ENCODE data around the gene SAMSN1. TPM values are rescaled to one million over a fixed set of nuclear protein-coding genes. Genes with fewer than 3 reads are reported as not detected.

SAMSN1 gene
- total RNA-seq, 1 experiment from 2014 or later: 2.8 TPM

GRCh38 chr21:14551741-14552140, 5.6 kb upstream of the SAMSN1 start:
- no CpG with 5 or more reads among the region's 2 CpGs for WGBS (ENCODE audit: extremely low coverage, insufficient read length, low lambda C conversion rate)
- Mint-ChIP-seq H3K36me3 (ENCODE audit: insufficient read depth in 1 of 3, low read depth in 3 of 3) (no peaks in the 10 kb centered on the region; a peak in 1 of 7 replicates), H3K27ac (no peak overlapping the region), H3K4me1 (peaks cover 10 to 12% of the 10 kb centered on the region in 2 experiments), H3K9me3 (no peaks in the 10 kb centered on the region), H3K27me3 (ENCODE audit: low read depth) (no peaks in the 10 kb centered on the region), H3K4me3 (no peak overlapping the region)
- Histone ChIP-seq H3K56ac (ENCODE audit: insufficient read length, low read depth, low read length) (no peak overlapping the region), H3K79me1 (ENCODE audit: insufficient read depth, low read depth, low read length, poor library complexity, severe bottlenecking) (no peaks in the 10 kb centered on the region), H3K4ac (ENCODE audit: low read depth, low read length) (no peak overlapping the region), H3K79me2 (ENCODE audit: insufficient read depth, low read length) (no peaks in the 10 kb centered on the region), H2AFZ (ENCODE audit: low read length) (no peak overlapping the region), H3K27ac (ENCODE audit: insufficient read length, low read depth, low read length) (no peak overlapping the region), H3K27me3 (ENCODE audit: insufficient read depth, low read length) (no peaks in the 10 kb centered on the region), H3K4me2 (ENCODE audit: insufficient read depth, insufficient read length, low read length) (no peak overlapping the region), H3K23me2 (ENCODE audit: insufficient read length, low read depth, low read length, poor library complexity, severe bottlenecking) (no peaks in the 10 kb centered on the region), H2BK20ac (ENCODE audit: low read depth, low read length, poor library complexity, severe bottlenecking) (no peak overlapping the region), H3K9ac (ENCODE audit: extremely low read depth, insufficient read length, low read length) (no peak overlapping the region), H2BK120ac (ENCODE audit: low read depth, low read length, poor library complexity, severe bottlenecking) (no peak overlapping the region), H2BK5ac (ENCODE audit: insufficient read length, low read length) (no peak overlapping the region), H4K5ac (ENCODE audit: insufficient read length, low read depth, low read length) (no peak overlapping the region), H3K9me3 (ENCODE audit: control insufficient read depth, low read depth, low read length) (no peaks in the 10 kb centered on the region), H2BK12ac (ENCODE audit: insufficient read length, low read depth, low read length) (no peak overlapping the region), H2BK15ac (ENCODE audit: low read depth, low read length) (no peak overlapping the region), H3T11ph (ENCODE audit: low read length) (no peak overlapping the region), H3K4me1 (ENCODE audit: insufficient read depth, low read length) (no peaks in the 10 kb centered on the region), H4K20me1 (ENCODE audit: control insufficient read depth, insufficient read depth, insufficient read length) (no peaks in the 10 kb centered on the region), H4K91ac (ENCODE audit: insufficient read length, low read depth, low read length) (no peak overlapping the region), H2AK5ac (ENCODE audit: insufficient read length, low read length) (no peak overlapping the region), H3K23ac (ENCODE audit: insufficient read length, low read depth, low read length) (no peak overlapping the region), H4K8ac (replicated peaks; ENCODE audit: insufficient read length, low read depth, low read length) (no peak overlapping the region), H3K14ac (ENCODE audit: insufficient read depth, low read length) (no peak overlapping the region), H3K18ac (ENCODE audit: insufficient read length, low read depth, low read length) (no peak overlapping the region)
- DNase-seq: no peak
- TF ChIP-seq CTCF (conservative IDR thresholded peaks at IDR 0.05): no peak

Measured in H9 (cell line).